GM21737 (cell line): ENCODE results near the gene ASS1.
"Not testable (repeated sequence)": the region's sequence is repeated elsewhere in the genome, so short reads cannot be mapped to it uniquely, and the experiment has no call there.

Experiments
- ATAC-seq: cut with Tn5 transposase; IDR thresholded peaks from one replicate; pipeline ENCODE4 v1.9.1; 2021; ENCODE audit warnings: mild to moderate bottlenecking, moderate library complexity; ENCODE audit not compliant: unreplicated experiment

Gene ASS1

DNA sequence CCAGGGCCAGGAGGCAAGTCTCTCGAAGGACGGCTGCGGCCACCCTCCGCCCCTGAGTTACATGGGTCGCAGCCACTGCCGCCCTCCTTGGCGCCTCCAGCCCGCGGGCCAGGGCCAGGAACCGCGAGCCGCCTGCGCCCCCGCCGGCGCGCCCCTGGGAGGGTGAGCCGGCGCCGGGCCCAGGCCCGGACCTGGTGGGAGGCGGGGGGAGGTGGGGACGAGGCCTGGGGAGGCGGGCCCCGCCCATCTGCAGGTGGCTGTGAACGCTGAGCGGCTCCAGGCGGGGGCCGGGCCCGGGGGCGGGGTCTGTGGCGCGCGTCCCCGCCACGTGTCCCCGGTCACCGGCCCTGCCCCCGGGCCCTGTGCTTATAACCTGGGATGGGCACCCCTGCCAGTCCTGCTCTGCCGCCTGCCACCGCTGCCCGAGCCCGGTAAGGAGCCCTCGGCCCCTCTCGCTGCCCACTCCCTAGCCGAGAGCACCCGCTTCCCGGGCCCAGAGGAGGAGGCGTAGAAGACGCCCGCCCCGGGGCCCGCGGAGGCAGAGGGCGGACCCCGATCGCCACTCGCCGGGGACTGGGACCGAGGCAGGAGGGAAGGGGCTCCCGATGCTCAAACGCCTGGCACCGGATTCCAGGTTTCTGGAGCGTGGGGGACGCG is at the start of gene ASS1:
Gene ASS1, plus strand, starts transcription at position 397 of the 657 bp plus-strand sequence. CDS start 7,268 bp downstream, outside the sequence.
- no peak for ATAC-seq

DNA sequence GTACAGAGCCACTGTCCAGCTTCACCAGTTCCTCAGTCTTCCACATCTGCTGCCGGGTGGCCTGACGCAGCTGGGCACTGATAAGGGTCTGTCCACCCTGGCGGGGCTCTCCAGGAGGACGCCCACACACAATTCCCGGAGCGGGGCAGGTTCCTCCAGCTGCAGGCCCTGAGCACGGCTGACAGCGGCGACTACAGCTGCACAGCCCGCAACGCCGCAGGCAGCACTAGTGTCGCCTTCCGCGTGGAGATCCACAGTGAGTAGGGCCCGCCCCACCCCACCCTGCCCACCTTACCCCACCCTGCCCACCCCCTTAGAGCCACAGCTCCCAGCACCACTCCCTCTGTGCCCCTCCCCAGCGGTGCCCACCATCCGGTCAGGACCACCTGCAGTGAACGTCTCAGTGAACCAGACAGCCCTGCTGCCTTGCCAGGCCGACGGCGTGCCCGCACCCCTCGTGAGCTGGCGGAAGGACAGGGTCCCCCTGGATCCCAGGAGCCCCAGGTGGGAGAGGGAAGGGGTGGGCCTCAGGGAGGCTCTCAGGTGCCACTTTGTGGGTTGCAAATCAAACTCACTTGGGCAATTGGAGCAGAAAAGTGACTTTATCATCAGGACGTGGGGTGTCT is 48.8 kb upstream of the ASS1 start:
- ATAC-seq, result no peak

- no peak for ATAC-seq
Measured at GRCh38 chr9:130396581-130396980, 48.2 kb upstream of the ASS1 start.

DNA sequence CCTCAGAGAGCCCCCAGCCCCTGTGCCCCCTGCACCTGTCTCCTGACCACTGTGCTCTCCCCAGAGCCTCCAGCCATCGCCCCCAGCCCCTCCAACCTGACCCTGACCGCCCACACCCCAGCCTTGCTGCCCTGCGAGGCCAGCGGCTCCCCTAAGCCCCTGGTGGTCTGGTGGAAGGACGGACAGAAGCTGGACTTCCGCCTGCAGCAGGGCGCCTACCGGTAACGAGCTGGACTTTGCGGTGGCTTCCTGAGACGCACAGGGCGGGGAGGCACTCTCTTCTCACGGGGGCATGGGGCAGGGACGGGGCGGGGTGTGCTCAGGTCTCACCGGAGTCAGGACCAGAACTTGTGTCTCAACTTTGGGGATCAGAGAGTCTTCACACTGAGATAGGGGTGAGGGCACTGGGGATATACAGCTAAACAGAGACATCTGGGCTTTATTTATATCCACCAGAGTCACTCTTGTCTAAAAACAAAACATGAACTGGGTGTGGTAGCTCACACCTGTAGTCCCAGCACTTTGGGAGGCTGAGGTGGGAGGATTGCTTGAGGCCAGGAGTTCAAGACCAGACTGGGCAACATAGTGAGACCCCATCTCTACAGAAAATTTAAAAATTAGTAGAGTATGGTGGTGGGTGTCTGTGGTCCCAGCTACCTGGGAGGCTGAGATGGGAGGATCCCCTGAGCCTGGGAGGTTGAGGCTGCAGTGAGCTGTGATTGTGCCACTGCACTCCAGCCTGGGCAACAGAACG is 46.1 kb upstream of the ASS1 start:
- no peak for ATAC-seq

DNA sequence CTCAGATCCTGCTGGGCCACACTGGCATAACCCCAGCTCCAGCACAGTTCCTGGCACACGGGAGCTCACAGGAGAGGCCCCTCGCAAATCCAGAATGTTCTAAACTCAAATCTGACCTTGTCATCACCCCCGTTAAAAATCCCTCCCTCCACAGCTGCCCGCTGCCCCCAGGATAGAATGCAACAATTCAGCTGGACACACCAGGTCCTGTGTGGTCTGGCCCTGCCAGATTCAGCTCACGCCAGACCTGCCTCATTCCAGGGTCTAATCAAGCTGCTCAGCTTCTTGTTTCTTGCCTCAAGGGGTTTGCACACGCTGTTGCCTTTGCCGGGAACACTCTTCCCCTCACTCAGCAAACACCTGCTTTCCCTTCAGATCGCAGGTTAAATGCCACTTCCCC is 45.0 kb upstream of the ASS1 start:
- no peak for ATAC-seq

DNA sequence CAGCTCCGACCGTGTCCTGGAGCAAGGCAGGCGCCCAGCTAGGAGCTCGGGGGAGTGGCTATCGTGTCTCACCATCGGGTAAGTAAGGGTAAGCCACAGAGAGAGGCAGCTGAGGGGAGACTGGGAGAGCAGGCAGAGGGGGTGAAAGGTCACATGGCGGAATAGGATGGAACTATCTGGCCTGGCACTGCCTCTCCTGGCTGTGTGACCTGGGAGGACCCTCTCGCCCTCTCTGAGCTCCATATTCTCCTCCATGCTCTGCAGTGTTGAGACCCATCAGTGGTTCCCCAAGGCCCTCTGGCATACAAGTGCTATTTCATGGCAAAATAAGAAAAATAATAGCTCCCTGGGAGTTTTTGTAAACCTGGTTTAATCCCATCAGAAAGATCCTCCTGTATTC is 43.9 kb upstream of the ASS1 start:
- no peak for ATAC-seq

- ATAC-seq, result not testable (repeated sequence)
Measured at GRCh38 chr9:130401742-130402141, 43.0 kb upstream of the ASS1 start.

GRCh38 chr9:130402243-130402642 is 42.5 kb upstream of the ASS1 start:
- ATAC-seq, result no peak

DNA sequence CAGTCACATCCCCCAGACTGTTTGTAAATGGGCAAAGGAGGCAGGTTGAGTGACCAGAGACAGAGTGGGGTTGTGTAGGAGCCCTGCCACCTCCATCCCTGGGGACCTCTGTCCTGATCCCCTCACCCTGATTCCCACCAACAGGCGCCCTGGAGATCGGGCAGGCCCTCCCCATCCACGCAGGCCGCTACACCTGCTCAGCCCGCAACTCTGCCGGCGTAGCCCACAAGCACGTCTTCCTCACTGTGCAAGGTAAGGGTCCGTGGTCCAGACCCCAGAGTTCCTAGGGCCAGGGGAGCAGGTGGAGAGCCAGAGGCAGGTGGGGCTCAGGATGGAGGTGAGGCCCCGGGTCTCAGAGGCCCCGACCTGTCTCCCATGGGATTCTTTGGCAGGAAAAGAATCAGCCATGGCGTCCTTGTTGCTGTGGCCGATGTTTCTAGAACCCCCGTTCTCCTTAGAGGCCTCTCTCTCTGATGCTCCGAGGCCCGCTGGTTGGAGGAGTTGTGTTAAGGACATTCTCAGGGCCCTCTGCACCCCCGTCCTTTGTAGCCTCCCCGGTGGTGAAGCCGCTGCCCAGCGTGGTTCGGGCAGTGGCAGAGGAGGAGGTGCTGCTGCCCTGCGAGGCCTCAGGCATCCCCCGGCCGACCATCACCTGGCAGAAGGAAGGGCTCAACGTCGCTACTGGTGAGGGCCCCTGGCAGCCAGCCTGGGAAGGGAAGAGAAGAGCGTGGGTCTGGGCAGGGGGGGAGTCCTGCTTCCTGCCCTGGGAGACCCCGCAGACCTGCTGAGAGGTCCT is 41.9 kb upstream of the ASS1 start:
- ATAC-seq, result no peak

DNA sequence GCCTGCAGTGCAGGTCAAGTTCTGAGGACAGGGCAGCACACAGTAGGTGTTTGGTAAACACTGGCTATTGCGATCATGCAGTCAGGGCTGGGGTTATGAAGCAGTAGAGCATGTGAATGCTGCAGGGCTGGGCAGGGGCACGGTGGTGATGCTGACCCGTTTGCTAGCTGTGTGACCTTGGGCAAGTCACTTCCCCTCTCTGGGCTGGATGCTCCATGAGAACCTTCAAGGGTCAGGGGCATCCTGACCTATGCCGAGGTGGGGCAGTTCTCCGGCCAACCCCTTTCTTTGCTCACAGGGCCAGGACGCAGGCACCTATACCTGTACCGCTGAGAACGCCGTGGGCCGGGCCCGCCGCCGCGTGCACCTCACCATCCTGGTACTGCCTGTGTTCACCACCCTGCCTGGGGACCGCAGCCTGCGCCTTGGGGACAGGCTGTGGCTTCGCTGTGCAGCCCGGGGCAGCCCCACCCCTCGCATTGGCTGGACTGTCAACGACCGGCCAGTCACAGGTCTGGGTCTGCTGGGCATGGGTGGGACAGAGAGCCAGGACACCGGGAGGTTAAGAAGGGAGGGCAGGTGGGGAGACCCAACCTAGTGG is 39.0 kb upstream of the ASS1 start:
- no peak for ATAC-seq

- ATAC-seq, result no peak
Measured at GRCh38 chr9:130406278-130406895, 38.4 kb upstream of the ASS1 start.

DNA sequence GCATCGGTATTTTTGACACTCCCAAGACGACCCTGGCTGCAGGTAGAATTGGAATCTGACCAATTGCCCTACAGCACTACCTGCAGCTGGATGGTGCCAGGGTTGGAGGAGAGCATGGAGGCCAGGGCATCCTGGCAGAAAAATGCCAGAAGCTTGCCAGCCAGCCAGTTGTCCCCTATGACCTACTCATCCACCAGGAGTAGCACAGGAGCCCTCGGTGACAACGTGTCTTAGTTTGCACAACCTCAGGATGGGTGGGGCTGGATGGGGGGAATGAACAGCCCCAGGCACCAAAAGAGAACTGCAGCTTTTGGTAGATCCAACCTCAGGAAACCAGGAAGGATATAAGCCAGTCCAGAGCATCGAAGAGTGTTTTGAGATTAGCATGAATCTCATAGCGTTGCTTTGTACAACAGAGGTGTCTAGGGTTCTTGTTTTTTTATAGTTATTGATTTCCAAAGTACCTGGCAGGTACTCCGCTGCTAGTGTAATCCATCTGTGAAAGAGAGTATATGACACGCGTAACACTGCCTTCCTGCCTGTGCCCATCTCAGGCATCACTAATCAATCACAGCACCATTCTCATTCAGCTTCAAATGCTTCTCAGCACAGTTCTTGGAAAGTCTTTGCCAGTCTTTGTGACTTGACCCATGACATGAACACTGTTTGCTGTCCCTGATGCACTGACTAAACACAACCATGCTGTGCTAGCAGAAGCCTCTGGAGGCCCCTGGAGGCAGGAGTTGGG is 36.7 kb upstream of the ASS1 start:
- no peak for ATAC-seq

DNA sequence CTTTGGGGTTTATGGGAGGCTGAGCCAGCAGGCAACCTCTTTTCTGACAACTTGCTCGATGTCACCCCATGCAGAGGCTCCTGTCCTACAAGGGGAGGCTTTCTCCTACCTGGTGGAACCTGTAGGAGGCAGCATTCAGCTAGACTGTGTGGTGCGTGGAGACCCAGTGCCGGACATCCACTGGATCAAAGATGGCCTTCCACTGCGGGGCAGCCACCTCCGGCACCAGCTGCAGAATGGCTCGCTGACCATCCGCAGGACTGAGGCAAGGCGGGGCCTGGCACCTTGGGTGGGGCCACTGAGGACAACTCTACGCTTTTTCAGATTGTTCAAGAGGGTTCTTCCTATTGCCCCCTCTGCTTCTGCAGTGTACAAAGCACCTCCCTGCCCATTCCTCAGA is 36.1 kb upstream of the ASS1 start:
- ATAC-seq, result no peak

DNA sequence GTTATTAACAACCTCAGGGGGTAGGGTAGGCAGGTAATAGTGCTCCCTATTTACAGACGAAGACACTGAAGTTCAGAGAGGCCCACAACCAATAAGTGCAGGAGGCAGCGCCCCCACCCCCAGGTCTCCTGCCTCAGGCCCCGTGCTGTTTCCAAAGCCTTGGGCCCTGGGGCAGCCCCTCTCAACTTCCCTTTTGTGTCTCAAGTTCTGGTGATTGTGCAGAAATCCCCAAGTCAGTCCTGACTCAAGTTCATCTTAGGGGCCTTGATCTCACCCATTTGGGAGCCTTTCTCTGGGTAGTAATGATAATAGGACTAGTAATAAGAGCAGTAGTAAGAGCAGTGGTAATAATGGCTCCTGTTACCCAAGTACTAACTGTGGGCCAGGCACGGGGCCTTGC is 35.5 kb upstream of the ASS1 start:
- ATAC-seq, result no peak

GRCh38 chr9:130410443-130410842 is 34.3 kb upstream of the ASS1 start:
- no peak for ATAC-seq

- ATAC-seq, result no peak
Measured at GRCh38 chr9:130411566-130411915, 33.2 kb upstream of the ASS1 start.

GRCh38 chr9:130414081-130414731 is 30.6 kb upstream of the ASS1 start:
- no peak for ATAC-seq

GRCh38 chr9:130414910-130415746 is 29.6 kb upstream of the ASS1 start:
- ATAC-seq, result no peak
